NCI-H2029 (cell line): Measurements from ENCODE around the gene GFRA4.
A peak's percentile ranks its signal among the peaks of the same experiment; 100 is the strongest.

Source experiments
- DNase-seq: peaks from one replicate; lab custom pipeline; 2025; lab: John Stamatoyannopoulos, UW

GFRA4 gene, protein sequence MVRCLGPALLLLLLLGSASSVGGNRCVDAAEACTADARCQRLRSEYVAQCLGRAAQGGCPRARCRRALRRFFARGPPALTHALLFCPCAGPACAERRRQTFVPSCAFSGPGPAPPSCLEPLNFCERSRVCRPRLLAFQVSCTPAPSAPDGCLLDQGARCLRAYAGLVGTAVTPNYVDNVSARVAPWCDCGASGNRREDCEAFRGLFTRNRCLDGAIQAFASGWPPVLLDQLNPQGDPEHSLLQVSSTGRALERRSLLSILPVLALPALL

DNA sequence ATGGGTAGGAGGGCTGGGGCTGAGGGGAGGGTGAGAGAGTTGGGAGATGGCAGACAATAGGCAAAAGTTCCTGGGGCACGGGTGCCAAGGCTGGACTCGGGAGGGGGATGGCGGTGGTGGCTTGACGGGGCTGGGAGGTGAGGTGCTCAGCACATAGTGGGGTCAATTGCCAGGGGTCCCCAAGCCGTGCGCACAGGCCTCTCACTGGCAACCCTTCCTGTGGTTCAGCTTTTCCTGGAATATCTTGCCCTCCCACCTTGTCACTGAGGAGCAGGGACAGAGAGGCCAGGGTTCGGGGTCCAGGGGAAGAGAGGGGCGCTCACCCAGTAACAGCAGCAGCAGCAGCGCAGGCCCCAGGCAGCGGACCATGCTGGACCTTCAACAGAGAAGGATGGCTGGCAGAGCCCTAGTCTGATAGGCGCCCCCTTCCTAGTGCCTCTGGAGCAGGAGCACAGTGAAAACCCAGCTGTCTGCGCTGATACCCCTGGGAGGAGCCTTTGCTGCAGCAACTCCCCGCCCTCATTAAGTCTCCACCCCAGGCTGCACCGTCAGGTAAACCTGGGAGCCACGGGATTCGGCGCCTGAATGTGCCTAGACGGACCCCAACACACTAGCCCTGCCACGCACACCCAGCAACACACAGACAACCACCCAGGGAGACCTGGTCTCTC, at the start of gene GFRA4:
GFRA4 (minus strand) TSS at position 369 of the 671 bp plus-strand sequence; CDS start at position 369, 0 bp downstream.
- no peak for DNase-seq

DNA sequence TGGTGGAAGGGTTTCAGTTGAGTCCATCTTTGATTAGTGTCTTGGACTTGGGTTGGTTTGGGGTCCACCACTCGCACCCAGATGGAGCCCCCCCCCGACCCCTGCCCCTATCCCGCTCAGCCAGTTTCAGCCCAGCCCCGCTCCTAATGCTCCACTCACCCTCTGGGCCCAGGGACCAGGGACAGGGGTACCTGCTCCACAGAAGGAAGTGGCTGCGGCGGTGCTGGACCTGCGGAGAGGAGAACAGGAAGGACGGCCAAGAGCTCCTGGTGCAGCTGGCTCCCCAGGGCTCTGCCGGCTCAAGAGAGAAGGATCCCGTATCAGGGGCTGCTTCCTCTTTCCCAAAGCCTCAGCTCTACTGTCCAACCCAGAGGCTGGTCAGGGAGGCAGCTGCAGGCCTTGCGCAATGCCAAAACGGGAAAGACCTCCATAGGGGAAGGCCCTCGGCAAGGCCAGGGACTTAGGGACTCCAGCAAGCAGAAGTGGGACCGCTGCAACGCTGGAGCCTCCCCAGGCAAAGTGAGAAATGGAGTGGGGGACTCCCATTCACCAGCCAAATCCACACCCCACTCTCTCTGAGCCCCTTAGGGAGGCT, 49.2 kb upstream of the GFRA4 start, which contains the start of gene SIGLEC1:
SIGLEC1 (minus strand) TSS at position 322 of the 595 bp plus-strand sequence. CDS start 5,472 bp downstream, outside the sequence.
- DNase-seq, result no peak

GRCh38 chr20:3711484-3711941, 48.3 kb upstream of the GFRA4 start:
- DNase-seq, result no peak

DNA sequence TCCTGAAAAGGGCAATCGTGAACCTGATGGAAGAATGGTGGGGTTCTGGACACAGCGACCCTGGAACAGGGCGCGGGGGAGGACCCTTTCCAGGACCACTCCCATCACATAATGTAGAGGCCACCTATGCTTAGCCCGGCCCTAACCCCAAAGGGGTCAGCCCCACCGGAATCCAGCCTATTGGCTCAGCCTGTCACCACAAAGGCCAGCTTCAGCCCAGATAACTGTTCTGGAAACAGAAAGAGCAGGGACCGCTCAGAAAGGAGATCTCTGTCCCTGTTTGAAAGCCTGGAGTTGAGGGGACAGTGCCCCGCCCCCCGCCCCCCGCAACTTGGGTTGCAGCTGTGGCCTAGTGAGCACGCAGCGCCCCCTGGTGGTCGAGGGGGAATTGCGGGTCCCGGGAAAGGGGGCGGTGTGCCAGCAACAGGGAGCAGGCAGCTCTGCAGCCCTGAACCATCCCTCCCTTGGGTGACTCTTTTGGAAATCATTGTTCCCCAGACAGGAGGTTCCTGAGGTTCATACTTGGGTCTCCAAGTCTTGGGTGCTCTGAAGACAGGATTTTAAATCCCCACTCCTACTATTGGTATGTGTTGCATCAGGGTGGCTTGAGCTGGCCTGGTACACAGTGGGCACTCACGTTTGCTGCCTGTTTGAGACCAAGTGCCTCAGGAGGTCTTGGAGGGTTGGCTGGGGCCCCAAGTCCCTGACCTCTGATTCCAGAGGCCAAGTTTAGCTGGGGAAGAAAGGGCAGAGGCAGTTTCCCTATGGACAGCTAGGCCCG, 47.7 kb upstream of the GFRA4 start:
- peak; percentile 6 for DNase-seq

GRCh38 chr20:3710011-3710466, 46.8 kb upstream of the GFRA4 start:
- DNase-seq, result no peak

GRCh38 chr20:3707508-3707899, 44.3 kb upstream of the GFRA4 start:
- no peak for DNase-seq

DNA sequence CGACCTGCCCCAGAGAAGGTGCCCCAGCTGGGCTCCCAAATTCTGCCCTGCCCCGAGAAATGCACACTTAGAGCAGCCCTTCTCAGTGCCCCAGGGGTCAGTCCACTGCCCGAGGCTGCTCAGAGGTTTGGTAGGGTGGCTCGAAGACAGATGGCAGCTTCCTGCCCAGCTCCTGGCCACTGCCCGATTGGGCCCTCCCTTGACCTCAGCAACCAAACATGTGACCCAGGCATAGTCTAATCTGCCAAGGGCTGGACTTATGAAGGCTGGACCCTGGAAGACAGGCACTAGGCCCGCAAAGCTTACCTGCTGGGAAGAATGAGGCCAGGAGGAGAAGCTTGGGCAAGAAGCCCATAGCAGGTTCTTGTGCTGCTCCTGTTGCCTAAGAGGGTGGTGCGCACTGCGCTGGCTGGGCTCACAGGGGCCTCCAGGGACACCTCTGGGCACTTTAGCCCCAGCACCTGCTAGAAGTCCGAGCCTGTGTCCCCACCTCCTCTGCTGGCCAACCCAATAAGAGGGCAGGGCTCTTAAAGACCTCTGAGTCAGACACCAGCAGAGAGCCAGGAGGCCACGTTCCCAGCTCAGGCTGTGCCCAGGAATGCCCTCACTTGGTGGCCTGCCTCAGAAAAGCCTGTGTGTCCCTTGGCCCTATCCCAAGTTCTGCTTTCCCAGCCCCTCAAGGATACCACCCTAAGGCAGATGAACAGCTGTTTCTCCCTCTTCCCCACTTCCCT, 43.7 kb upstream of the GFRA4 start:
- no peak for DNase-seq

- DNase-seq, result no peak
Measured at GRCh38 chr20:3705970-3706739, 43.0 kb upstream of the GFRA4 start.

GRCh38 chr20:3705491-3705969, 42.3 kb upstream of the GFRA4 start:
- no peak for DNase-seq

GRCh38 chr20:3704087-3704486, 40.9 kb upstream of the GFRA4 start:
- DNase-seq, result no peak

DNA sequence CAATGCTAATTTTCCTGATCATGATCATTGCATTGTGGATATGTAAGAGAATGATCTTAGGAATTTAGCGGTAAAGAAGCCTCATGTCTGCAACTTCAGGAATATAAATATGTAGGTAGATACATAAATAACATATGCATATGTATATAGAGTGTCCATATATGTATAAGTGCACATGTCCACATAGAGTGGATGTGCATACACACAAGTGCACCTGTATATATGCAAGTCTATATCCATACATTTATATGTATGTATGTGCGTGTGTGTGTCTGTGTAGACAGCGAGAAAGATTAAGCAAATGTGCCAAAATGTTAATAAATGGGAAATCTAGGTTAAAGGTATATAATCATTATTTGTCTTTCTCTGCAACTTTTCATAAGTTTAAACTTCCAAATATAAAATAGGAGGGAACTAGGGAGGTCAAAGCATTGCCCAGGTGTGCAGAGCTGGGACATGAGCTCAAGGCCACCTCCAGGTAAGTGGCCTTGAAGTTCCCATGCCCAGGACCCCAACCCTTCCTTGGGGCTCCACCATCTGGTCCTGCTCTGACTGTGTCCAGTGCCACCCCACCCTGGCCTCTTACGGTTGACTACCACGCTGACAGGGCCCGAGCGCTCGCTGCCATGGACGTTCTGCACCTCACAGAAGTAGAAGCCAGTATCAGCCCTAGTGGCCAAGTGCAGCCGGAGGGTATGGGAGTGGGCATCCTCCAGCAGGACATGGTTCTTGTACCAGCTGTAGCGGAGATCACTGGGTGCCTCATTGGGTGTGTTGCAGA, 39.6 kb upstream of the GFRA4 start:
- DNase-seq, result no peak

DNA sequence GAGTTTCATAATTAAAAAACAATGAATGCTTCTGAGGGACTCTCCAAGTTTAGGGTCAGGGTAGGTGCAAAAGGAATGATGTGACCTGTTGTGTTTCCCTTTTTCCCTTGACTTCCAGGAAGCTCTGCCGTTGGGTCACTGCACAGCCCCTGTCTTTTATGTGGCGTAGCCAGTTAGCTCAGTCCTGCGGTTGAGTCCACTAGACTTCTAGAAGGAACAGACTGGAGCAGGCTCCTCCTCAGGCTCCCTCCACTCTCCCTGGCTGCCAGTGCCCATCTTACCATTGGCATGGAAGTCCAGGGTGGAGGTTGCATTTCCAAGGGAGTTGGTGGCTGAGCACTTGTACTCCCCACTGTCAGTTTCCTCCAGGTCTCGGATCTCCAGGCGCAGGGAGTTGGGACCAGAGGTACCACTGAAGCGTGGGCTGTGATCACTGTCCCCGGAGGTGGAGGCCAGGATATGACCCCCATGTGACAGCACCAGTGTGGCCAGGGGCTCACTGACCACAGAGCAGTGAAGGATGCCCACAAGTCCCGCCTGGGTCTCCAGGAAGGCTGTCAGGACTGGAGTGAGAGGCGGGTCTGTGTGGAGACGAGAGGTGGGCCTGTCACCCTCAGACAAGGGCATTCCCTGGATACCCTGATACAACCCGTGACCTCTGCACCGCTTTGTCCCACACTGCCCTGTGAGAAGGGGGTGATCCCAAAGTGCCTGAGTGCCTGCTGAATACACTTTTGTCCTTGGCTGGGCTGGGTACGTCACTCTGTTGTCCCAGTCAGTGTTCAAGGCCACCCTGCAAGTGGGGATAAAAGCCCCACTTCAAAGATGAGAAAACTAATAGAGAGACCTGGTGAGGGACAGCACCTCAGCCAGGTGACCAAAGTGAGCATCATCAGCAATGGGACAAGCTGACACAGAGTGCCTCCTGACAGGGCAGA, 38.1 kb upstream of the GFRA4 start:
- DNase-seq, result no peak

DNA sequence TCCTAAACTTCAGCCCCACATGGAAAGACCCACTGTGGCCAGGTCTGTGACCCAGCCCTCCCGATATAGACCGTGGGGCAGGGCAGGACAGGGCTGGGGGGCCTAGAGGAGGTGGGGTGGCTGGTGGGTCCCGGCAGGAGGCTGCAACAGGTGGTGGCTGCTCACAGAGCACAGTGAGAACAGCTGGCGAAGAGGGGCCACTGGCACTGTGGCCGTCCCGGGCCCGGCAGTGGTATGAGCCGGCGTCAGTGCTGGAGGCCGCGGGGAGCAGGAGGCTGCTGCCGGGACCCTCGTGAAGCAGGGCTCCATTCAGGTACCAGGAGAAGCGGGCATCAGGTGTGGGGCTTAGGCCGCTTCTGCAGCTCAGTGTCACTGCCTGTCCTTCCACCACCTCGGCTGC, 35.8 kb upstream of the GFRA4 start:
- DNase-seq, result no peak

DNA sequence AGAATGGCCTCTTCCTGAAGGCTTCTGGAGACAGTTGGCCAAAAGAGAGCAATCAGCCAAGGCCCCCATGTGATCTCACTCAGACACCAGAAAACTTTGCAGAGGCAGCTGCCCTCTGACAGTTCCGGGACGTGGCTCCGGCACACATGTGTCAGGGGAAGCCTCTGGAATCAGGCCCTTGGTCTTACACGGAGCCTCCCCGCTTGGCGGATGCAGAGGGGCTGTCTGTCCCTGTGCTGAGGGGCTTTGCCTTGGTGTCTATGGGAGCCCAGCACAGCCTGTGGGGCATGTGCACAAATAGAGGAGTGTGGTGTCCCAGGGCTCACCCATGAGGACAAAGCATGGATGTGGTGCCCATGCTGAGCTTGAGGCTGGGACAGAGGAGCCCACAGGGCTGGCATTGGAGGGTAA, 35.4 kb upstream of the GFRA4 start:
- no peak for DNase-seq

DNA sequence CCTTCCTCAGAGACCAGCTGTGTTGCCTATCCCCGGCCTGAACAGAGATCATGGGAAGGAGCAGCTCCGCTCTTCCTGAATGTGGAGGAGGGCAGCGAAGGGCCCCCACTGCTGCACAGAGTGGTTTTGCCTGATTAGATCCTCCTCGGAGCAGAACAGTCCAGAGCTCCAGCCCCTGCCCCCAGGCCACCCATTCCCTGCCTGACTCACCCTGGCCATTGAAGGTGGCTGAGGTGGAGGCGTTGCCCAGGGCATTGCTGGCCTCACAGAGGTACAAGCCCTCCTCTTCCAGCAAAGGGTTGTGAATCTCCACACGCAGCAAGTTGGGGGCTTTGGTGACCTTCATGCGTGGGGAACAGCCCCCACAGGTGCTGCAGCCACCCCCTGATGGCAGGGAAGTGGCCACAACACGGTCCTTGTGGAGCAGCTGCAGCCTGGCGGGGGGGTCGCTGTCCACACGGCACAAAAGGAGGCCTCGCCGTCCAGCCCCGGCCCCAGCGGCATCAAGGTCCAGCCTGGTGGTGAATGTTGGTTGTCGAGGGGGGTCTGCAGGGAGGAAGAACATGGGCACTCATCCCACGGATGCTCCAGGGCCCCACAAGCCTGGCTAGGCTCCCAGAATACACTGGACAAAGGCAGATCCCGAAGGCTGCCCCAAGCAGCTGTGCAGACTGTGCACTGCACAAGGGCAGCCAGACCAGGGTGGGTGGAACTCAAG, 34.5 kb upstream of the GFRA4 start:
- DNase-seq, result no peak

DNA sequence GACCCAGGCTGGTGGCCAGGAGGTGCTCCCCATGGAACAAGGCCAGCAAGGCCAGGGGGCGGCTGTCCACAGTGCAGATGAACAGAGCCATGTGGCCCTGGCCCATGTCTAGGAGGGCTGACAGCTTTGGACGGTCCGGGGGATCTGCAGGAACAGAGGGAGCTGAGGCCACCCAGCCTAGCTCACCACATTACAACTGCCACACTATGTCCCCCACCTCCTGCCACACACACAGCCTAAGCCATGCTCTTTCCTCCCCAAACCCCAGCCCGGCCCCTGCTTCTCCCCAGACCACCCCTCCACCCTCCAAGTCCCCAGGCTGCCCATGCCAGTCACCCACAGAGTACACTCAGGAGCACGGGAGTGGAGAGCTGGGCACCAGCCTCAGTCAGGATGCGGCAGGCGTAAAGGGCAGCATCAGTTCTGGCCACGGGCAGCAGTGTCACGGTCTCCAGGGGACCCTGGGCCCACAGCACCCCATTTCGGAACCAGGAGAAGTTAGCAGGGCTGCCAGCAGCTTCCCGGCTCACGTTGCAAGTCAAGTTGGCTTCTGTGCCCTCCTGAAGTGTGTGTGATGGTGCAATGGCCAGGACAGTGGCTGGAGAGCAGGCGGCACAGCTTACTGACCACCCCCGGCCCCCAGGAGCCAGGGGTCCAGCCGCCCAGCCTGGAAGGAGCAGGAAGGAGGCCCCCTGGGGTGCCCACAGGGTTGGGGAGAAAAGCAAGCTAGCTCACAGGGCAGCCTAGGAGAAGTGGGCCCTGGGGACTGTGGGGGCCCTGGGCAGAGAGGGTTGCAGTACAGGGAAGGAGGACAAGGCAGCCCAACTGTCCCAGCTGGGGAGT, 33.8 kb upstream of the GFRA4 start:
- no peak for DNase-seq

GRCh38 chr20:3696200-3696599, 33.0 kb upstream of the GFRA4 start:
- no peak for DNase-seq
